HG02884 (cell line): ENCODE measurements around the gene RPLP1.

ENCODE experiments used
- ATAC-seq: cut with Tn5 transposase; IDR thresholded peaks from one replicate; pipeline ENCODE4 v1.9.1; 2021; ENCODE audit warnings: mild to moderate bottlenecking, moderate library complexity; ENCODE audit not compliant: unreplicated experiment

Gene RPLP1

GRCh38 chr15:69496001-69496400 is 43.4 kb downstream of the RPLP1 start:
- no peak for ATAC-seq

GRCh38 chr15:69497076-69497475 is 44.5 kb downstream of the RPLP1 start:
- no peak for ATAC-seq

GRCh38 chr15:69497667-69498066 is 45.0 kb downstream of the RPLP1 start:
- no peak for ATAC-seq

GRCh38 chr15:69498282-69498681 is 45.7 kb downstream of the RPLP1 start:
- no peak for ATAC-seq

GRCh38 chr15:69498987-69499386 is 46.4 kb downstream of the RPLP1 start:
- no peak for ATAC-seq

GRCh38 chr15:69499521-69500211 is 47.0 kb downstream of the RPLP1 start:
- no peak for ATAC-seq

GRCh38 chr15:69500339-69500738 is 47.7 kb downstream of the RPLP1 start:
- ATAC-seq: no peak

GRCh38 chr15:69501456-69501855 is 48.8 kb downstream of the RPLP1 start:
- no peak for ATAC-seq

GRCh38 chr15:69502470-69503045 is 49.9 kb downstream of the RPLP1 start:
- ATAC-seq: no peak

GRCh38 chr15:69504352-69505040 is 51.9 kb downstream of the RPLP1 start:
- ATAC-seq: no peak
